Suprapubic skin (tissue), 4 donors: Measurements from ENCODE around the gene F2RL1.

Experiments
- CTCF ChIP-seq, 2 donors: fragments of 200-600 bp in 1 of 2; fragments of 450-650 bp in 1 of 2; sonication (generic) in 1 of 2; IDR thresholded peaks; one replicate each; pipeline ENCODE4 v1.5.1; 2016 to 2019; ENCODE audit warnings: antibody characterized with exemption in 2 of 2, mild to moderate bottlenecking in 1 of 2, moderate library complexity in 1 of 2
- EP300 ChIP-seq: sonication (generic); formaldehyde crosslinking; IDR thresholded peaks from one replicate; pipeline ENCODE4 v1.6.1; 2017; ENCODE audit warnings: antibody characterized with exemption
- POLR2A ChIP-seq, 2 donors: fragments of 450-650 bp; IDR thresholded peaks; one replicate each; pipeline ENCODE4 v1.6.1; 2017; ENCODE audit warnings: antibody characterized with exemption in 2 of 2, mild to moderate bottlenecking in 2 of 2, moderate library complexity in 2 of 2
- POLR2AphosphoS5 ChIP-seq, 3 donors: sonication (generic); formaldehyde crosslinking; IDR thresholded peaks; one replicate each; pipeline ENCODE4 v1.6.1; 2017; ENCODE audit warnings: antibody characterized with exemption in 3 of 3

GRCh38 chr5:76810236-76810635 lies 8.6 kb upstream of the F2RL1 start:
- TF ChIP-seq CTCF (IDR thresholded peaks at IDR 0.05) (no peak), POLR2AphosphoS5 (IDR thresholded peaks at IDR 0.05) (no peak), EP300 (no peak), POLR2A (IDR thresholded peaks at IDR 0.05) (no peak)
